NCI-H1694 treated with DMSO at 0.1 percent for 48 hours (cell line): ENCODE measurements around the gene RAB36.
A peak's percentile ranks its signal among the peaks of the same experiment; 100 is the strongest.

Source experiments
- DNase-seq: peaks from one replicate; lab custom pipeline; 2025; lab: John Stamatoyannopoulos, UW

The RAB36 gene

GRCh38 chr22:23108249-23109078 lies 36.8 kb upstream of the RAB36 start:
- DNase-seq, result no peak

- DNase-seq, result no peak
Measured at GRCh38 chr22:23109079-23109347, 36.3 kb upstream of the RAB36 start.

GRCh38 chr22:23109441-23109978 lies 35.8 kb upstream of the RAB36 start:
- no peak for DNase-seq

DNA sequence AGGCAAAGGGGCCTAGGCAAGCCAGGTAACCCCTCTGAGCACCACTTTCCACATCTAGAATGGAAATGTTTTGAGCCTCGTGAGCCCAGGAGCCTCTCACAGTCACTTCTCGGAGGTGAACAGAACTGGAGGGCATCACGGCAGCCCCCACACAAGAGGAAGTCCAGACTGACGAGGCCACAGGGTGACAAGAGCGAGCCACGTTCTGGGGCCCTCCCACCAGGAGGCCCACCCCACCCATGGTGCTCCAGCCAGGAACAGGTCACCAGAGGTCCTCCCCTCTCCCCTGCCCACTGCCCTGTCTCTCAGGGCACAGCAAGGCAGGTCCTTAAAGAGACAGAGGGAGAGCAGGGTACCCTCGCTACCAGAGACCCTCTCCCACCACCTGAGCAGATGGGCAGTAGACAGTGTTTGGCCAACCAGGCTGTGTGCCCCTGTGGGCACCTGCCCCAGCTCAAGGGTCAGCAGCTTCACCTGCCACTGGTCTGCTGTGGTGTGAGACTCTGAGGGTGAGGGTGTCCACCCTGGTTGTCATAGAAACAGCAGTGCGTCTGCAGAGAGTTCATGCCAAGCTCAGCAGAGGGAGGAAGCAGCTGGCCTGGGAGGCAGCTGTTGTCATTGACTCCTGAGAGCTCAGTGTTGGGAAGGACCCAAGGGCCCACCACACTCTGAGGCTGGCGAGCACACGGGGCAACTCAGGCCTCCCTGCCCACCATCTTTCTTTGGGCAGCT lies 34.9 kb upstream of the RAB36 start:
- DNase-seq, result no peak

- peak; percentile 14 for DNase-seq
Measured at GRCh38 chr22:23110922-23111527, 34.3 kb upstream of the RAB36 start.

DNA sequence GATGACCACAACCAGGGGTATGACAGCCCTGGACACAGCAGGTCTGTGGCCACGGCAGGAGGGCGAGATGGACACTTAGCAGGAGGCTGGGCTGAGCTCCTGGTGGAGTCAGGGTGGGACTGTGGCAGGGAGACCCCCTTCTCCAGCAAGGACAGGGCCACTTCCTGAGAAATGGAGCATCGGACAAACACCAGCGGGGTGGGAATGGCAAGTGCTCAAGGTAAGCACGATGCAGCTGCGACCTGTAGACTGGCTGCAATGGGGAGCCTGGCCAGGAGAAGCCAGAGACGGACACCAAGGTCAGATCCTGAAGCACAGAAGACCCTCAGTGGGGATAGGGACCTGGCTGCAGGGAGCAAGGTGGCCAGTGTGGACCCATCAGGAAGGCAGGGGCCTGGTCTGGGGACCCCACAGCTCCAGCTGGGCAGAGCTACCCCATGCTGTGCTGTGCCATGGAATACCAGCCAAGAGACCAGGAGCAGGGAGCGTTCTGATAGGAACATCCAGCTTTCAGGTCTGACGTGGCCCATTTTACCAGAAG lies 32.7 kb upstream of the RAB36 start:
- no peak for DNase-seq

DNA sequence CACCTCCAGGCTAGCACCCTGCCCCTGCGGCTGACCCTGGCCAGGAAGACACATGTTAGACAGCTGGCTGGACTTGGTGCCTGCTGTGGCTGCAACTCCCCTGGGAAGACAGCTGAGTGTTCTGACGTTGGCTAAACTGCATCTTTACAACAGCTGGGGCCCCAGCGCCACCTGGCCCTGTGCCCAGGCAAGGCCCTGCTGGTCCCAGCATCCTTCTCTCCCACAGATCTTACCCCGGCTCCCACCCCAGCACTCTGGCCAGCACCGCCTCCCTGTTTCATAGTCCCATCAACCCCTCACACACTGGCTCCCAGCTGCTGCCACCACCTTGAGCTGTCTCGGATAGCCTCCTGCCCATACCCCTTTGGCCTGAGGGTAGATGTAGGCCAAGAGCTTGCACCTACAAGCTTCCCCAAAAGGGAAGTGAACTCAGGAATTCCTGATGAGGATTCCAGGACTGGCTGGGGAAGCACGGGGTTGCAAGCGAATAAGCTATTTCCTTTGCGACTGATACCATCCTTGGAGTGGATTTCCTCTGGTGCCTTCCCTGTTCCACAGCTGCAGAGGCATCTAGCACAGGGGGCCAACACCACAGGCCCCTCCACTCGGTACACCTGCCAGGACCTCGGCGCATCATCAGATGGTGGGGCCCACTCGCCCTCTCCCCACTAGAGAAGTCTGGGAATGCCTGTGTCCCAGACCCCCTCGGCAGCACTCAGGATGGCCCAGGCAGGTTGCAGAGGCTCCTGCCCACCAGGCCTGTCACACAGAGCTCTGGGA lies 32.0 kb upstream of the RAB36 start:
- peak; percentile 79 for DNase-seq

DNA sequence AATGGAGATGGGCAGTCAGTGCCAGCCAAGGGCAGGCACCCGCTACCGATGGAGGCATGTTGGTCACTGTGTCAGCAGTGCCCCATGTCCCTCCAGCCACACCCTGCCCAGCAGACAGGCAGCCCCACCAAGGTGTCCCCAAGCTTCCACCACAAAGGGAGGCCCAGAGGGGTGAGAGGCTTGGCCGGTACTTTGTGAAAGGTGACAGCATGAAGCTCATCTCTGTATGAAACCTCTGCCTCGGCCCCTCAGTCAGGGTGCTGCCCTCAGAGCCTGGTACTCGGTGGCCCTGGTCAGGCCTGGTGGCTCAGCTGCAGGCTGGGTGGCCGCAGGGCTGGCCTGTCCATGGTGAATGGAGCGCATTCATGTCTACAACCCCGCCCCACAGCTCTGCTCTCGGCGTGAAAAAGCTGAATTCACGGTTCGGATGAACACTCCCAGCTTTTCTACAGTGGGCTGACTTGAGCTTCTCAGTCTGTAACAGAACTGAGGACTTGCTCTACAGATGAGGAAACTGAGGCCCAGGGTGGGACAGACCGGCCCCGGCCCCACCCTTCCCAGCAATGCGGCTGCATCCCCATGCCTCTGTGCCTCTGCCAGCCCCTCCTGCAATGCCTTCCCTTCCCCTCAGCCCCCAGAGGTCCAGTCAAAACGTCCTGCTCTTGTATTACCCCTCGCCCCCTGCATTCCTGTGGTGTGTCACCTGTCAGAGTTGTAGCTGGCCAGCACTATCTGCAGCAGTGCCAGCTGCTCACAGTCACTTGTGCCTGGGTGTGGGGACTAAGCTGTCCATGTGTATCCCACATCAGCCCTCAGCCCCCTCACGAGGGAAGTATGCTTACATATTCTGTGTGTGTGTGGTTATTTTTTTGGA lies 31.2 kb upstream of the RAB36 start:
- DNase-seq, result no peak

DNA sequence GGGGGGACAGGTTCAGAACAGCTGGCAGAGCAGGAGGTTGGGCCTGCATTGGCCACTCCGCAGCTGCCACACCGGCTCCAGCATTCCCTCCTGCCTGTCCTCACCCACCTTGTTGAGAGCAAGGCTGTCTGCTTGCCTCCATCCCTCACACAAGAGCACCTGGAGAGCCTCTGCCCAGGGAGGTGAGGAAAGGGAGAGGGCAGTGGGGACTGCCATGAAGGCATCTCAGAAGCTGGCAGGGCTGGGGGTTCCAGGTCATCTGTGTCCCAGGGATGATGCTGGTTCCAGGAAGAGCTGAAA lies 30.6 kb upstream of the RAB36 start:
- DNase-seq, result no peak

DNA sequence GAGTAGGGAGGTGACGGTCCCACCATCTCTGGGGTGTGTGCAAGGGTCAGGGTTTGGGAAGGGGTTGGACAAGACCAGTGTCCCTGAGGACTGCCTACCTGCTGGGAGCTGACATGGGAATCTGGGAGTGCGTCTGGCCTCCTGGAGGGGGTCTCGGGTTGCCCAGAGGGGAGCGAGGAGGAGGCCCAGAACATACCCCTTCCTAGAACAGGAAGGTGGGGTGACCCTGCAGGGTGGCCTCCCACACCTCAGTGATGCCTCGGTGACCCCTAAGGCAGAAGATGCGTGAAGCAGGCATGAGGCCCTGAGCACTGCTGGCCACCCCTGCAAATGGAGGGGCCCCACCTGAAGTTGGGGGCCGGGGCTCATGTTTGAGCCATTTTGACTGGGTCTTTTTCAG lies 29.9 kb upstream of the RAB36 start:
- DNase-seq, result no peak

DNA sequence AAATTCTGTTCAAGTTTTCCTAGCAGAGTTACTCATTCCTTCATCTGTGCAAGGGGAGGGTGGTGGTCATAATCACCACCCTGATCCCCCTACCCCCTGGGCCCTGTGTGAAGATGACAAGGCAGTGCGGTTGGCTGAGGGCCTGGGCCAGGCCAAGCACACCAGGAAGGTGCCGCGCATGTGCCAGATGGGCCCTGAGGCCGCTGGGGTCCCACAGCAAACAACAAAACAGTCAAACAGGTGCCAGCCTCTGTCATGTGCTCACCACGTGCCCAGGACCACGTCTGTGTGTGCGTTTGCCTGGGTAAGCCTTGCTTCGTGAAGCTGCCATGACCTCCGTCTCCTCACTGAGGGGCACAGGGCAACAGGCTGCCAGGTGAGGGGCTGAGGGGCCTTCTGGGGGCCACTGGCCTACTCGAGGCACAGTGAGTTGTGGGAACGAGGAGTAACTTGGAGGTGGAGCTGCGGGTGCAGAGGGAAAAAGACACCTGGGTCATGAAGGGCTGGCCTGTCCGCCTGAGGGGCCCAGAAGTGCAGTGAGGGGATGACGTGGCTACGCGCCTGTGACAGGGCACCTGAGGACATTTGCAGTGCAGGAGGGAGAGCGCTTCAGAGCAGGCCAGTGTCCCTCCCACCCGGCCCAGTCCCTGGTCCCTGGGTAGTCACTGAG lies 29.3 kb upstream of the RAB36 start:
- DNase-seq, result no peak

DNA sequence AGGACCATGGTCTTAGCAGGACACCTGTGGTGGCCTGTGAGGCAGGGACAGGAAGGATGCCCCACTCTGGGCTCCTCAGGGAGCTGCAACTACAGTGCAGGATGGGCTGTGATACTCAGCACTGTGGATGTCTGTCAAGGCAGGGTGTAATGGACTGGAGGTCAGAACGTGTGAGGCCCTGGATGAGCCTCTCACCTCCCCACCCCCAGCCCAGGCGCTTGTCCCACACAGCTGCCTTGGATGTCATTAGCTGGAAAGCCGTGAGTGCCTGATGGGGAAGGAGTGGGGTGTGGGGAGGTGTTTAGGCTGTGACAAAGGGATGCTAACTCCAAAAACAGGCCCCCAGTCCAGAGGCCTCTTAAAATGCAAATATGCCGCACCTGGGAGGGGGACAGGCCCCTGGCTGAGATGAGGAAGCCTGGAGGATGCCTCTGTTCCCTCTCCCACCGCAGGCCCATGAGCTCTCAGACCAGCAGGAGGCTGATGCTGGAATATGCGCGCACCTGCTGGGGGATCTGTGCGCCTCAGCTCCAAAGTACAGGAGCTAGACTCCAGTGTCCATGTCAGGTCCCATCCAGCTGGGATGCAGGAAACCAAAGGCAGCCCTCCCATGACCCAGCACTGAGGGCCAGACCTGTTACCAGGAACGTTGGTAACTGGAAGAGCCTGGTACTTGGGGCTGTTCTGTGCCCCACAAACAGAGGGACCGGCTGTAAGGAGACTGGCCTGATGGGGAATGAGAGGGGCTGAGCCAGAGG lies 28.6 kb upstream of the RAB36 start:
- no peak for DNase-seq

GRCh38 chr22:23117275-23117674 lies 28.0 kb upstream of the RAB36 start:
- DNase-seq, result no peak

DNA sequence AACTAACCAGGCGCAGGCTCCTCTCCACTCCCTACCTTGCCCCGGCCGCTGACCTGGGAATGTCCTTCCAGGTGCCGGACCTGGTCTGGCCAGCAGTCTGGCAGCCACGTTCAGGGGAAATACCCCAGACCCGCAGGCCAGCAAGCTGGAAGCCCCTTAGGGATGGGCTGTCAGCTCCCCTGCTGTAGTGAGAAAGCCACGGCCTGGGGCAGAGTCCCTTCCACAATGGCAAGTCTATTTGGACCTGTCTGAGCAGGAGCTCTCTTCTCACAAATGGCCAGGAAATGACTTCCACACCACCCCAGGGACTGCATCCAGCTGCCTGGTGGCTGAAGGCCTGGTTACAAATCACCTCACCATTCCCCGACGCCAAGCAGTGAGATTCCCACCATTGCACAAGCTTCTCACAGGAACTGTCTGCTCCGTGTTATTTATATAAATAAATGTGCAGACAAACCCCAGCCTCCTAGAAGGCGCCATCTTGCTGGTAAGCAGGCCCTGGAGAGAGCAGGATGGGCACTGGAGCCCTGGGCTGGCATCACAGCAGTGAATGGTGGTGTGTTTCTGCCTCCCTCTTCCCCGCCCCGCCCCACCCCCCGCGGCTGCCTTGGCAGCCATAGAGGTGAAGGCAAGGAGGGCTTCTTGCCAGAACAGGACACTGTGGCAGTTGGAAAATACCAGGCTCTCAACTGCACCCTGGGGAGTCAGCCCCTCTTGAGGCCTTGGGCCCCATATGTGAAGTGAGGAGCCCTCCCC lies 27.2 kb upstream of the RAB36 start:
- DNase-seq, result no peak

GRCh38 chr22:23118647-23119493 lies 26.4 kb upstream of the RAB36 start:
- no peak for DNase-seq

GRCh38 chr22:23119494-23120414 lies 25.5 kb upstream of the RAB36 start:
- no peak for DNase-seq

- no peak for DNase-seq
Measured at GRCh38 chr22:23120415-23120899, 24.8 kb upstream of the RAB36 start.
